SKM-1 (cell line): ENCODE results near the gene ARHGAP8.

Experiments
- DNase-seq: peaks from one replicate; lab custom pipeline; 2025; ENCODE audit not compliant: unreplicated experiment; lab: John Stamatoyannopoulos, UW

Gene ARHGAP8

GRCh38 chr22:44724859-44725258, 27.5 kb upstream of the ARHGAP8 start:
- DNase-seq, result no peak

- DNase-seq, result no peak
Measured at GRCh38 chr22:44726439-44726838, 25.9 kb upstream of the ARHGAP8 start.

- no peak for DNase-seq
Measured at GRCh38 chr22:44727148-44727547, 25.2 kb upstream of the ARHGAP8 start.

GRCh38 chr22:44727709-44728108, 24.7 kb upstream of the ARHGAP8 start:
- DNase-seq, result no peak

GRCh38 chr22:44728761-44729324, 23.5 kb upstream of the ARHGAP8 start:
- no peak for DNase-seq

GRCh38 chr22:44729391-44730021, 22.9 kb upstream of the ARHGAP8 start:
- DNase-seq, result no peak

- DNase-seq, result no peak
Measured at GRCh38 chr22:44730022-44730393, 22.4 kb upstream of the ARHGAP8 start.

GRCh38 chr22:44730490-44731356, 21.7 kb upstream of the ARHGAP8 start:
- DNase-seq, result no peak

GRCh38 chr22:44731357-44731970, 20.9 kb upstream of the ARHGAP8 start:
- DNase-seq, result no peak

- DNase-seq, result no peak
Measured at GRCh38 chr22:44732017-44732561, 20.3 kb upstream of the ARHGAP8 start.

- no peak for DNase-seq
Measured at GRCh38 chr22:44732661-44733060, 19.7 kb upstream of the ARHGAP8 start.

GRCh38 chr22:44733426-44734106, 18.8 kb upstream of the ARHGAP8 start:
- no peak for DNase-seq

- no peak for DNase-seq
Measured at GRCh38 chr22:44734278-44734677, 18.1 kb upstream of the ARHGAP8 start.

GRCh38 chr22:44734801-44735517, 17.4 kb upstream of the ARHGAP8 start:
- no peak for DNase-seq

GRCh38 chr22:44735518-44736428, 16.6 kb upstream of the ARHGAP8 start:
- DNase-seq, result no peak

GRCh38 chr22:44736581-44737405, 15.6 kb upstream of the ARHGAP8 start:
- no peak for DNase-seq

- no peak for DNase-seq
Measured at GRCh38 chr22:44737406-44738346, 14.7 kb upstream of the ARHGAP8 start.
